Fibroblast of the aortic adventitia (primary cell): ENCODE data around the gene GOLGA6A. TPM values are rescaled to one million over a fixed set of nuclear protein-coding genes. Genes with fewer than 3 reads are reported as not detected.
A peak's percentile ranks its signal among the peaks of the same experiment; 100 is the strongest.

Experiments used
- DNase-seq: peaks from one replicate; pipeline ENCODE4 v3.0.0-alpha.2; 2010; ENCODE audit warnings: low read depth
- H3K4me3 ChIP-seq: 2 replicates; pipeline ENCODE4 v1.5.1; 2011; ENCODE audit warnings: low read depth, mild to moderate bottlenecking, control low read depth, low read length, moderate library complexity
- total RNA-seq: library from RNA; depleted of rRNA; stranded (reverse); fragments of >200 nt; gene quantifications from 2 replicates; pipeline ENCODE4 v1.2.3, GENCODE V29; 2012; ENCODE audit warnings: low replicate concordance
- TF ChIP-seq, protein P1 (sequence below): IDR thresholded peaks from 2 replicates; pipeline ENCODE4 v1.5.1; 2011; ENCODE audit warnings: mild to moderate bottlenecking, low read length, control low read depth, inconsistent platforms; ENCODE audit not compliant: insufficient read depth

GOLGA6A gene
- total RNA-seq, 1 donor = not detected

GRCh38 chr15:74038707-74039655 lies 43.4 kb downstream of the GOLGA6A start:
- no peak overlapping the region for H3K4me3 ChIP-seq
- TF ChIP-seq, protein P1, sequence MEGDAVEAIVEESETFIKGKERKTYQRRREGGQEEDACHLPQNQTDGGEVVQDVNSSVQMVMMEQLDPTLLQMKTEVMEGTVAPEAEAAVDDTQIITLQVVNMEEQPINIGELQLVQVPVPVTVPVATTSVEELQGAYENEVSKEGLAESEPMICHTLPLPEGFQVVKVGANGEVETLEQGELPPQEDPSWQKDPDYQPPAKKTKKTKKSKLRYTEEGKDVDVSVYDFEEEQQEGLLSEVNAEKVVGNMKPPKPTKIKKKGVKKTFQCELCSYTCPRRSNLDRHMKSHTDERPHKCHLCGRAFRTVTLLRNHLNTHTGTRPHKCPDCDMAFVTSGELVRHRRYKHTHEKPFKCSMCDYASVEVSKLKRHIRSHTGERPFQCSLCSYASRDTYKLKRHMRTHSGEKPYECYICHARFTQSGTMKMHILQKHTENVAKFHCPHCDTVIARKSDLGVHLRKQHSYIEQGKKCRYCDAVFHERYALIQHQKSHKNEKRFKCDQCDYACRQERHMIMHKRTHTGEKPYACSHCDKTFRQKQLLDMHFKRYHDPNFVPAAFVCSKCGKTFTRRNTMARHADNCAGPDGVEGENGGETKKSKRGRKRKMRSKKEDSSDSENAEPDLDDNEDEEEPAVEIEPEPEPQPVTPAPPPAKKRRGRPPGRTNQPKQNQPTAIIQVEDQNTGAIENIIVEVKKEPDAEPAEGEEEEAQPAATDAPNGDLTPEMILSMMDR = no peak
- peak; percentile 96 for DNase-seq

- no peak overlapping the region for H3K4me3 ChIP-seq
- DNase-seq = no peak
- TF ChIP-seq, protein P1 = no peak
Measured at GRCh38 chr15:74037171-74038117, 44.9 kb downstream of the GOLGA6A start.

GRCh38 chr15:74036271-74037170 lies 45.8 kb downstream of the GOLGA6A start:
- peak; percentile 85 for DNase-seq
- H3K4me3 ChIP-seq = no peak overlapping the region
- TF ChIP-seq, protein P1 = peak; percentile 83

DNA sequence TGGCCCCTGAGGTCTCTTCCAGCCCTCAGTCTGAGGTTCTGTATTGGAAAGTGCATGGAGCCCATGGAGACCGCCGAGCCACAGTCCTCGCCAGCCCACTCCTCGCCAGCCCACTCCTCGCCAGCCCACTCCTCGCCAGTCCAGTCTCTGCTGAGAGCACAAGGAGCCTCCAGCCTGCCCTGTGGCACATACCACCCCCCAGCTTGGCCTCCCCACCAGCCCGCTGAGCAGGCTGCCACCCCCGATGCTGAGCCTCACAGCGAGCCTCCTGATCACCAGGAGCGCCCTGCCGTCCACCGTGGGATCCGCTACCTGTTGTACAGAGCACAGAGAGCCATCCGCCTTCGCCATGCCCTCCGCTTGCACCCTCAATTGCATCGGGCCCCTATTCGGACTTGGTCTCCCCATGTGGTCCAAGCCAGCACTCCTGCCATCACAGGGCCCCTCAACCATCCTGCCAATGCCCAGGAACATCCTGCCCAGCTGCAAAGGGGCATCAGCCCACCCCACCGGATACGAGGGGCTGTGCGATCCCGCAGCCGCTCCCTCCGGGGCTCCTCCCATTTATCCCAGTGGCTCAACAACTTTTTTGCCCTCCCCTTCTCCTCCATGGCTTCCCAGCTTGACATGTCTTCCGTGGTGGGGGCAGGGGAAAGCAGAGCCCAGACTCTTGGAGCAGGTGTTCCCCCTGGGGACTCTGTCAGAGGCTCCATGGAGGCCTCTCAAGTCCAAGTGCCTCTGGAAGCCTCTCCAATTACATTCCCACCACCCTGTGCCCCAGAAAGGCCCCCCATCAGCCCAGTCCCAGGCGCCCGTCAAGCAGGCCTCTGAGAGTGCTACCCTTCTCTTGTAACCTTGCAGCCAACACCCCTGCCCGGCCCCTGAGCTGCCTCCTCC lies 47.0 kb downstream of the GOLGA6A start:
- no peak overlapping the region for H3K4me3 ChIP-seq
- TF ChIP-seq, protein P1 = no peak
- DNase-seq = no peak

DNA sequence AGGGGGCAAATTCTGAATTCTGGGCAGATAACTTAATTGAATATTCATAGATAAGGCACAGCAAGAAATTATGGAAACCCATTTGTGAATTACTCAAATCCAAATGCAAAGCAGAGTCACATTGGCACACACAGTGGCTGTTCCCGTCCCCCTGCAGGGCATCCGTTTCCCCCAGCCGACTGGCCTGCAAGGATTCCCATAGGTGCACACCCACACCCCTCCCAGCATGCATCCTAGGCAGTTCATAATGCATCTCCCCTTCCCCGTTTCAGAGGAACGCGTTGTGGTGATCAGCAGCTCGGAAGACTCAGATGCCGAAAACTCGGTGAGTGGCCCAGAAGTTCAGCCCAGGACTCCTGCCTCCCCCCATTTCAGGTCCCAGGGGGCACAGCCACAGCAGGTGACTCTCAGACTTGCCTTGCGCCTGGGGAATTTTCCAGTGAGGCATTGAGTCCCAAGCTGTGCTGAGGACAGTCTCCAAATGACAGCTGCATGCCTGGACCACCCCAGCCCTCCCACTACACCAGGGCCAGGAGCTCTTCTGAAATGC lies 48.1 kb downstream of the GOLGA6A start:
- DNase-seq = no peak
- no peak overlapping the region for H3K4me3 ChIP-seq
- TF ChIP-seq, protein P1 = no peak
